GM18526 (cell line): ENCODE results near the gene PCDHGA2.

Experiments
- POLR2A ChIP-seq: IDR thresholded peaks from 3 replicates; pipeline ENCODE4 v1.6.1; 2011; ENCODE audit not compliant: insufficient read length; ENCODE audit errors: extremely low read depth

PCDHGA2 gene

DNA sequence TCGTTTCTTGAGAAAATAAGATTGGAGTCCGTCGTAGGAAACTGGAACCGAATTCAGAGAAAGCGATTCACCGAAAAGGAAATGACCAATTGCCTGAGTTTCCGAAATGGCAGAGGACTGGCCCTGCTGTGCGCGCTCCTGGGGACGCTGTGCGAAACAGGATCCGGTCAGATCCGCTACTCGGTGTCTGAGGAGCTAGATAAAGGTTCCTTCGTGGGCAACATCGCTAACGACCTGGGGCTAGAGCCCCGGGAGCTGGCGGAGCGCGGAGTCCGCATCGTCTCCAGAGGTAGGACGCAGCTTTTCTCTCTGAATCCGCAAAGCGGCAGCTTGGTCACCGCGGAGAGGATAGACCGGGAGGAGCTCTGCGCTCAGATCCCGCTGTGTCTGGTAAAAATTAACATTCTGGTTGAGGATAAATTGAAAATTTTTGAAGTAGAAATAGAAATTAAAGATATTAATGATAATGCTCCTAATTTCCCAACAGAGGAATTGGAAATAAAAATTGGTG lies 5.4 kb downstream of the PCDHGA2 start:
- no peak for TF ChIP-seq POLR2A

DNA sequence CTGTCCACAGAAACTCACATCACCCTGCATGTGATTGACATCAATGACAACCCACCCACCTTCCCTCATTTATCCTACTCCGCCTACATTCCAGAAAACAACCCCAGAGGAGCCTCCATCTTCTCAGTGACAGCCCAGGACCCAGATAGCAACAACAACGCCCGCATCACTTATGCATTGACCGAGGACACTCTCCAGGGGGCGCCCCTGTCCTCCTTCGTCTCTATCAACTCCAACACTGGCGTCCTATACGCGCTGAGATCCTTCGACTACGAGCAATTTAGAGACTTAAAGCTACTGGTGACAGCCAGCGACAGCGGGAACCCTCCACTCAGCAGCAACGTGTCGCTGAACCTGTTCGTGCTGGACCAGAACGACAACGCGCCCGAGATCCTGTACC lies 6.8 kb downstream of the PCDHGA2 start:
- TF ChIP-seq POLR2A: no peak

DNA sequence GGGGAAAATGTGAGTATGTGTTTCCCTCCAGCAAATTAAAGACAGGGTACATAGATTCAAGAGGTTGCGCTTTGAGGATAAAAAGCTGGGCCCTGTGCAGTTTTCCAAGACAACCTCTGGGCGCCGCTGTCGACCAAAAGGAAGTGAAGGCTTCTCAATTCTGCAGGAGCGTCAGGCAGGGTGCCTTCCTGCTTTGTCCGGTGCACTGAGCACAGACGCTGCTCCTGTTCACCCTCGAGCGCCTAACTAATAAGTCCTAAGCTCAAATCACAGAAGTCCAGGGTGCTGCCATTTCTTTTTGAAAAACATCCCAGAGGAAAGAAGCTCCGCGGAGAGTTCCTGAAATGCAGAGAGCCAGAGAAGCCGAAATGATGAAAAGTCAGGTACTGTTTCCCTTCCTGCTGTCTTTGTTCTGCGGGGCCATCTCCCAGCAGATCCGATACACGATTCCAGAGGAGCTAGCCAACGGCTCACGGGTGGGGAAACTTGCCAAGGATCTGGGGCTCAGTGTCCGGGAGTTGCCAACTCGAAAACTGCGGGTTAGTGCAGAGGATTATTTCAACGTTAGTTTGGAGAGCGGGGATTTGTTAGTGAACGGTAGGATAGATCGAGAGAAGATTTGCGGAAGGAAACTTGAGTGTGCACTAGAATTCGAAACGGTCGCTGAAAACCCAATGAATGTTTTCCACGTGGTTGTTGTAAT lies 11.5 kb downstream of the PCDHGA2 start, which contains the start of gene PCDHGB1:
TSS of gene PCDHGB1 (plus strand) at position 183 of the 703 bp plus-strand sequence. CDS start at position 345, 162 bp downstream.
- no peak for TF ChIP-seq POLR2A

DNA sequence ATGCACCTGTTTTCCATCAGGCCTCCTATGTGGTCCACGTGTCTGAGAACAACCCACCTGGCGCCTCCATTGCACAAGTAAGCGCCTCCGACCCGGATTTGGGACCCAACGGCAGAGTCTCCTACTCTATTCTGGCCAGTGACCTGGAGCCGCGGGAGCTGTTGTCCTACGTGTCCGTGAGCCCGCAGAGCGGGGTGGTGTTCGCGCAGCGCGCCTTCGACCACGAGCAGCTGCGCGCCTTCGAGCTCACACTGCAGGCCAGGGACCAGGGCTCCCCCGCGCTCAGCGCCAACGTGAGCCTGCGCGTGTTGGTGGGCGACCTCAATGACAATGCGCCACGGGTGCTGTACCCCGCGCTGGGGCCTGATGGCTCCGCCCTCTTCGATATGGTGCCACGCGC lies 13.0 kb downstream of the PCDHGA2 start:
- no peak for TF ChIP-seq POLR2A

DNA sequence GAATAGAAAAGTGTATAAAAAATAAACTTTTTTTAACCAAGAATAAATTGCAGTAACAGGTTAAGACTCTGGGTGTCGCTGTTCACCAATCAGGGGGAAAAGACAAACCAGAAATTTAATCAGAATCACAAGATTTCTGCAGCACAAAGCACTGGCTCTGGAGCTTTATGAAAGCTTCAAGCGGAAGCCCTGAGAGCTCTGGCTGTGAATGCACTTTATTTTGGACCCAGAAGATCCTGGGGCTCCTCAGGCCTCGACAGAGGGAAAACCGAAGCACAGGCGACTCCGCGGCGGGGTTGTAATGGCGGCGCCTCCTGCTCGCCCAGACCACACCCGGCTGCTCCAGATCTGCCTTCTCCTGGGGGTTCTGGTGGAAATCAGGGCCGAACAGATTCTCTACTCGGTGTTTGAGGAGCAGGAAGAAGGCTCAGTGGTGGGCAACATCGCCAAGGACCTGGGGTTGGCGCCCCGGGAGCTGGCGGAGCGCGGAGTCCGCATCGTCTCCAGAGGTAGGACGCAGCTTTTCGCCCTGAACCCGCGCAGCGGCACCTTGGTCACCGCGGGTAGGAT lies 16.4 kb downstream of the PCDHGA2 start, which contains the start of gene PCDHGA4:
TSS of gene PCDHGA4 (plus strand) at position 122 of the 570 bp plus-strand sequence. CDS start at position 209, 87 bp downstream.
- TF ChIP-seq POLR2A: no peak

DNA sequence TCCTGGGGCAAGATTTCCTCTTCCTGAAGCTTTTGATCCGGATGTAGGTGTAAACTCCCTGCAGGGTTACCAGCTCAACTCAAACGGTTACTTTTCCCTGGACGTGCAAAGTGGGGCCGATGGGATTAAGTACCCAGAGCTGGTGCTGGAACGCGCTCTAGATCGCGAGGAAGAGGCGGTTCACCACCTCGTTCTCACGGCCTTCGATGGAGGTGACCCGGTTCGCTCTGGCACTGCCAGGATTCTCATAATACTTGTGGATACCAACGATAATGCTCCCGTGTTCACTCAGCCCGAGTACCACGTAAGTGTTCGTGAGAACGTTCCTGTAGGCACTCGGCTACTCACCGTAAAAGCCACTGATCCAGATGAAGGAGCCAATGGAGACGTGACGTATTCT lies 17.1 kb downstream of the PCDHGA2 start:
- TF ChIP-seq POLR2A: no peak

DNA sequence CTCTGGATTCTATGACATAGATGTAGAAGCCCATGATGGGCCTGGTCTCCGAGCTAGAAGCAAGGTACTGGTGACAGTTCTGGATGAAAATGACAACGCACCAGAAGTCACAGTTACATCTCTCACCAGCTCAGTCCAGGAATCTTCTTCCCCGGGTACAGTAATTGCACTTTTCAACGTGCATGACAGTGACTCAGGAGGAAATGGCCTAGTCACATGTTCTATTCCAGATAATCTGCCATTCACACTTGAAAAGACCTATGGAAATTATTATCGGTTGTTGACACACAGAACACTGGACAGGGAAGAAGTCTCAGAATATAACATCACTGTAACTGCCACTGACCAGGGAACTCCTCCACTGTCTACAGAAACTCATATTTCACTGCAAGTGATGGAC lies 17.6 kb downstream of the PCDHGA2 start:
- no peak for TF ChIP-seq POLR2A

DNA sequence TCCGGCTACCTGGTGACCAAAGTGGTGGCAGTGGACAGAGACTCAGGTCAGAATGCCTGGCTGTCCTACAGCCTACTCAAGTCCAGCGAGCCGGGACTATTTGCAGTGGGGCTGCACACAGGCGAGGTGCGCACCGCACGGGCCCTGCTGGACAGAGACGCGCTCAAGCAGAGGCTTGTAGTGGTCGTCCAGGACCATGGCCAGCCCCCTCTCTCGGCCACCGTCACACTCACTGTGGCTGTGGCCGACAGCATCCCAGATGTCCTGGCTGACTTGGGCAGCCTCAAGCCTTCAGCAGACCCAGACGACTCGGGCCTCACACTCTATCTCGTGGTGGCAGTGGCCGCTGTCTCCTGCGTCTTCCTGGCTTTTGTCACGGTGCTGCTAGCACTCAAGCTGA lies 18.4 kb downstream of the PCDHGA2 start:
- no peak for TF ChIP-seq POLR2A

DNA sequence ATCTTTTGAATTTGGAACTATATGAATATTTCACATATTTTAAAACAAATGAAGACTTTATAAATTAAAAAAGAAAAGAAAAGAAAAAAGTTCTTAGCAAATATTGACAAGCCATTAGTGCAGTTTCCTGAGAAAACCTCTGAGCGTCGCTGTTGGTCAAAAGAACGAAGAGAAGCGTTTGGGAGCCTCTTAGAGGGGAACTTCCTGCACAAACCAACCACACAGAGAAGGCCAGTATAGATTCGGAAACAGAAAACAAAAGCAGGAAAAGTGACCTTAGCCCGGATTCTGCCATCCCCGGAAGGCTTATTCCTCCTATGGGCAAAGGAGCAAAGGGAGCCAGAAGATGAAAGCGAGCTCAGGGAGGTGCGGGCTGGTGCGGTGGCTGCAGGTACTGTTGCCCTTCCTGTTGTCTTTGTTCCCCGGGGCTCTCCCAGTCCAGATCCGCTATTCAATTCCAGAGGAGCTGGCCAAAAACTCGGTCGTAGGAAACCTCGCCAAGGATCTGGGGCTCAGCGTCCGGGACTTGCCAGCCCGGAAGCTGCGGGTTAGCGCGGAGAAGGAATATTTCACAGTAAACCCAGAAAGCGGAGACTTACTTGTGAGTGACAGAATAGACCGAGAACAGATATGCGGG lies 21.3 kb downstream of the PCDHGA2 start, which contains the start of gene PCDHGB2:
TSS of gene PCDHGB2 (plus strand) at position 205 of the 637 bp plus-strand sequence. CDS start at position 347, 142 bp downstream.
- TF ChIP-seq POLR2A: no peak

DNA sequence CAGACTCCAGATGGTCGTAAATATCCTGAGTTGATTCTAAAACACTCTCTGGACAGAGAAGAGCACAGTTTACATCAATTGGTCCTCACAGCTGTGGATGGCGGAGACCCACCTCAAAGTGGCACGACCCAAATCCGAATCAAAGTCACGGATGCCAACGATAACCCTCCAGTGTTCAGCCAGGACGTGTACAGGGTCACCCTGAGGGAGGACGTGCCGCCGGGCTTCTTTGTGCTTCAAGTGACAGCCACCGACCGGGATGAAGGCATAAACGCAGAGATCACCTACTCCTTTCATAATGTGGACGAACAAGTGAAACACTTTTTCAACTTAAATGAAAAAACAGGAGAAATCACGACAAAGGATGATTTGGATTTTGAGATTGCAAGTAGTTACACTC lies 22.1 kb downstream of the PCDHGA2 start:
- TF ChIP-seq POLR2A: no peak

DNA sequence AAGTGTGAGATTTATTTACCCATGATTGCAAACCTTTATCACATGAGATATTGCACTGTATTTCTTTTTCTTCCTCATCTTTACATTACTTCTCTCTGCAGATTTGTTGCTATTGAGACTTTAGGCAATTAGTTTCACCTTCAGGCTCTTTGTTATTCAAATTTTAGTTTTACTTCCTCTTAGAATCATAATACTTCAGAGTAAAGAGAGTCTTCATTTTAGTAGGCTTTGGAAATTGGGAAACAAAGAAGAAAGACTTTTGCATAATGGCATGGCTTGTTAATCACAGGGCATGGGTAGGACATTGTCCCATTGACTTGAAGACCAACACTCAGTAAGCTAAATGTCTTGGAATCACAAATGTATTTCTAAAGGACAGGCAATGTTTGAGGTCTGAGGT lies 24.2 kb downstream of the PCDHGA2 start:
- no peak for TF ChIP-seq POLR2A

DNA sequence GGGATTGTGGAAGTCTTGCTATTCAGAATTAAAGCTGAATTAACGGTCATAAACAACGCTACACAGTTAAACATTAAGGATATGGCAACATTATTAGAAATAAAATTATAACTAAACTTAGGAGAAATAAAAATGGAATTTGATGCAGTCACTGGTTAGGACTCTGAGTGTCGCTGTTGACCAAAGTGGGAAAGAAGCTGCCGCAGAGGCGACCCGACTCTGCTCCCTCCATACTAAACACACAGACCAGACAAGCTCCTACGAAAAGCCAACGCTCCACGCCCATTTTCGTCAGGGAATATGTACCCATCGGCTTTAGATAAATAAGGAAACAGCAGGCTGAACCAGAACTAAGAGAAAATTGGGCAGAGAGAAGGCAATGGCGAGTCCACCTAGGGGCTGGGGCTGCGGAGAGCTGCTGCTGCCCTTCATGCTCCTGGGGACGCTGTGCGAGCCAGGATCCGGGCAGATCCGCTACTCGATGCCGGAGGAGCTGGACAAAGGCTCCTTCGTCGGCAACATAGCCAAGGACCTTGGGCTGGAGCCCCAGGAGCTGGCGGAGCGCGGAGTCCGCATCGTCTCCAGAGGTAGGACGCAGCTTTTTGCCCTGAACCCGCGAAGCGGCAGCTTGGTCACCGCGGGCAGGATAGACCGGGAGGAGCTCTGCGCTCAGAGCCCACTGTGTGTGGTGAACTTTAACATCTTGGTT lies 25.5 kb downstream of the PCDHGA2 start, which contains the start of gene PCDHGA5:
TSS of gene PCDHGA5 (plus strand) at position 211 of the 709 bp plus-strand sequence. CDS start at position 380, 169 bp downstream.
- no peak for TF ChIP-seq POLR2A

DNA sequence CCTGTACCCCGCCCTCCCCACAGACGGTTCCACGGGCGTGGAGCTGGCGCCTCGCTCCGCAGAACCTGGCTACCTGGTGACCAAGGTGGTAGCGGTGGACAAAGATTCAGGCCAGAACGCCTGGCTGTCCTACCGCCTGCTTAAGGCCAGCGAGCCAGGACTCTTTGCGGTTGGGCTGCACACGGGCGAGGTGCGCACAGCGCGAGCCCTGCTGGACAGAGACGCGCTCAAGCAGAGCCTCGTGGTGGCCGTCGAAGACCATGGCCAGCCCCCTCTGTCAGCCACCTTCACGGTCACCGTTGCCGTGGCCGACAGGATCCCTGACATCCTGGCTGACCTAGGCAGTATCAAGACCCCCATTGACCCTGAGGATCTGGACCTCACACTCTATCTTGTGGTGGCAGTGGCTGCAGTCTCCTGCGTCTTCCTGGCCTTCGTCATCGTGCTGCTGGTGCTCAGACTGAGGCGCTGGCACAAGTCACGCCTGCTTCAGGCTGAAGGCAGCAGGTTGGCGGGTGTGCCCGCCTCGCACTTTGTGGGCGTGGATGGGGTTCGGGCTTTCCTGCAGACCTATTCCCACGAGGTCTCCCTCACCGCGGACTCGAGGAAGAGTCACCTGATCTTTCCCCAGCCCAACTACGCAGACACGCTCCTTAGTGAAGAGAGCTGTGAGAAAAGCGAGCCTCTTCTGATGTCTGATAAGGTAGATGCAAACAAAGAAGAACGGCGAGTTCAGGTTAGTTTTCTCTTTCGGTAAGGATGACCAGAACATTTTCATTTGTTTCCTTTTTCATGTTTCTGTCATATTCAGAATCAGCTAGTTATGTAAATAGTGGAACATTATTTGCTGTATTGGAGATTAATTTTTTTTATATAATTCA lies 27.7 kb downstream of the PCDHGA2 start:
- no peak for TF ChIP-seq POLR2A
